Gastroesophageal sphincter (tissue), 4 donors: ENCODE results near the gene FREM2. TPM values are rescaled to one million over a fixed set of nuclear protein-coding genes. Genes with fewer than 3 reads are reported as not detected.

Experiments
- ATAC-seq: fragments of 150-250 bp; one replicate; pipeline ENCODE4 v1.9.1; 2016; ENCODE audit warnings: mild to moderate bottlenecking, moderate library complexity
- H3K27ac ChIP-seq, 4 donors: fragments of 200-600 bp; sonication (generic) in 3 of 4; 1 replicate in 3 of 4; 2 replicates in 1 of 4; pipeline ENCODE4 v1.5.1; 2016 to 2019
- H3K27me3 ChIP-seq: fragments of 200-600 bp; sonication (generic); one replicate; pipeline ENCODE4 v1.5.1; 2019
- H3K36me3 ChIP-seq, 2 donors: fragments of 200-600 bp; sonication (generic); one replicate each; pipeline ENCODE4 v1.5.1; 2019; ENCODE audit warnings: control low read depth in 1 of 2
- H3K4me1 ChIP-seq, 3 donors: fragments of 200-600 bp; sonication (generic); 1 replicate in 2 of 3; 2 replicates in 1 of 3; pipeline ENCODE4 v1.5.1; 2016 to 2019; ENCODE audit warnings: control low read depth in 2 of 3
- H3K4me3 ChIP-seq, 2 donors: fragments of 200-600 bp; sonication (generic); one replicate each; pipeline ENCODE4 v1.5.1; 2019; ENCODE audit warnings: mild to moderate bottlenecking in 1 of 2, moderate library complexity in 1 of 2
- H3K9me3 ChIP-seq, 3 donors: fragments of 200-600 bp; sonication (generic); one replicate each; pipeline ENCODE4 v1.5.1; 2017 to 2019; ENCODE audit warnings: control low read depth in 2 of 3
- CTCF ChIP-seq, 4 experiments: fragments of 200-600 bp in 2 of 4; fragments of 450-650 bp in 2 of 4; sonication (generic) in 1 of 4; IDR thresholded peaks; one replicate each; pipeline ENCODE4 v1.5.1; 2017 to 2019; ENCODE audit warnings: antibody characterized with exemption in 4 of 4, mild to moderate bottlenecking in 2 of 4, moderate library complexity in 2 of 4
- EP300 ChIP-seq: sonication (generic); formaldehyde crosslinking; IDR thresholded peaks from one replicate; pipeline ENCODE4 v1.6.1; 2017; ENCODE audit warnings: antibody characterized with exemption, mild to moderate bottlenecking
- POLR2A ChIP-seq, 2 donors: fragments of 450-650 bp; IDR thresholded peaks; one replicate each; pipeline ENCODE4 v1.6.1; 2017; ENCODE audit warnings: antibody characterized with exemption in 2 of 2, mild to moderate bottlenecking in 2 of 2, moderate library complexity in 1 of 2
- POLR2AphosphoS5 ChIP-seq: sonication (generic); formaldehyde crosslinking; IDR thresholded peaks from one replicate; pipeline ENCODE4 v1.6.1; 2017; ENCODE audit warnings: antibody characterized with exemption
- WGBS, 2 donors: methylation state at CpG; one replicate each; pipeline ENCODE4 v1.1.5; 2018; ENCODE audit warnings: low coverage in 1 of 2; 5-methylcytosine and 5-hydroxymethylcytosine counted together
- total RNA-seq, 4 donors: library from RNA; depleted of rRNA; stranded (reverse); fragments of >200 nt; gene quantifications; one replicate each; pipeline ENCODE4 v1.1.0, GENCODE V29; 2016

The FREM2 gene
- total RNA-seq, 4 donors from 2014 or later, result 0.19 to 0.40 (median 0.27) TPM; not detected in 1

DNA sequence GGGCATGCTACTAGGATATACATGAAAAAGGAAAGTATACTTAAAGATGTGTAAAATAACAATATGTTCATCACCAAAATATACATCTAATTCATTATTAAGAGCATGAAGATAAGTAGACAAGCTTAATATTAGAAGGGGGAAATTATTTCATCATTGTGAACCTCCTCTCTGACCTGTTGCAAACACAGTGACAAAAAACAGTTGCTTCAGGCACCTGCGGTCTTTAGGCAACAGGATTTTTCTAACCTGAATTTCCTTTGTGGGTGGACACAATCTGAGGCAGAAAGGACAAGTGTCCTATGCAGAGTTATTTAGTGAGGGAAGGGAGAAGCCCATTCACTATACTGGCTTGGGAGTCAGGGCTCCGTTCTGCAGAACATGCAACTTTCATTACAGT, 6.3 kb downstream of the FREM2 start:
- H3K27me3 ChIP-seq, result peaks cover 12% of the 10 kb centered on the region
- WGBS, 2 donors, result 58 to 60% methylated on average over 1 to 2 of the region's 2 CpGs
- H3K4me3 ChIP-seq, result no peak overlapping the region
- TF ChIP-seq POLR2A (IDR thresholded peaks at IDR 0.05) (no peak), POLR2AphosphoS5 (no peak), CTCF (IDR thresholded peaks at IDR 0.05) (no peak), EP300 (no peak)
- H3K27ac ChIP-seq, result no peak overlapping the region
- no peak for ATAC-seq
- H3K9me3 ChIP-seq, result no peaks in the 10 kb centered on the region
- H3K36me3 ChIP-seq, result no peaks in the 10 kb centered on the region
- H3K4me1 ChIP-seq, result no peaks in the 10 kb centered on the region

- ATAC-seq, result no peak
- Histone ChIP-seq H3K27ac (no peak overlapping the region), H3K4me3 (no peak overlapping the region), H3K9me3 (no peaks in the 10 kb centered on the region), H3K4me1 (no peaks in the 10 kb centered on the region), H3K36me3 (no peaks in the 10 kb centered on the region), H3K27me3 (peaks cover 7% of the 10 kb centered on the region)
- TF ChIP-seq CTCF (IDR thresholded peaks at IDR 0.05), result no peak
- TF ChIP-seq POLR2A (IDR thresholded peaks at IDR 0.05), result no peak
- TF ChIP-seq POLR2AphosphoS5, result no peak
- no peak for TF ChIP-seq EP300
- 63% methylated on average over 2 of the region's 2 CpGs; no CpG with 5 or more reads in 1 of the 2 donors for WGBS, 2 donors
Observed at GRCh38 chr13:38693641-38694040, 6.8 kb downstream of the FREM2 start.

- no peak overlapping the region for H3K4me3 ChIP-seq
- no peak overlapping the region for H3K27ac ChIP-seq
- H3K9me3 ChIP-seq, result no peaks in the 10 kb centered on the region
- TF ChIP-seq POLR2AphosphoS5 (no peak), POLR2A (IDR thresholded peaks at IDR 0.05) (no peak), EP300 (no peak), CTCF (IDR thresholded peaks at IDR 0.05) (no peak)
- no peaks in the 10 kb centered on the region for H3K4me1 ChIP-seq
- H3K27me3 ChIP-seq, result no peaks in the 10 kb centered on the region
- WGBS, 2 donors, result 62 to 86% methylated on average over 1 of the region's 1 CpG
- H3K36me3 ChIP-seq, result no peaks in the 10 kb centered on the region
- ATAC-seq, result no peak
Observed at GRCh38 chr13:38697197-38697596, 10.3 kb downstream of the FREM2 start.

DNA sequence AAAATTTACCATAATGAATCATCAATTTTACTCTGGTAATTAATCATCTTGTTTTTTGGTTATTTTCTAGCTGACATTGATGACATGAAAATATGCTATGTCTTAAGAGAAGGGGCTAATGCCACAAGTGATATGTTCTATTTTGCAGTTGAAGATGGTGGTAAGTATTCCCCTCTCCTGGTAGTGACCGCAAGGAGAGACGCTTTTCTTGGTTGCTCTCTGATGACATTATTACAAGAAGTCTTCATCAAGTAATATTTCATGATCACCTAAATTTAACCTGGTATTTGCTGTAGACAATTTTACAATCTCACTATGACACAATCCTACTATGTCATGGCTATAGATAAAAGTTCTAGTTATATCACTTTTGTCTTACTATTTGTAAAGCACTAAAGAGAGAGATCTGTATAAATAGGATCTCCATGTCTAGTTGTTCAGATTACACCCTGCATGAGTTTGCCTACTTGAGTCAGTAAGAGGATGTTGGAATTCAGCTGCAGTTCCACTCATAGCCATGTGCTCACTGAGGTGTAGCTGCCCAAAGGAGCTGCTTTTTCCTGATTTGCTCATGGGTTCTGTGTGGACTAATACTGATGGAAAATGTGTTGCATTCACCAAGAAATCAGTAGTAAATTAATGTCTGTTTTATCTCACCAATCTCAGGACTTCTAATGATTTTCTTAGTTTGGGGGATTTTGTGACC, 10.9 kb downstream of the FREM2 start:
- TF ChIP-seq EP300, result no peak
- no peak for TF ChIP-seq POLR2AphosphoS5
- no peak for TF ChIP-seq CTCF (IDR thresholded peaks at IDR 0.05)
- TF ChIP-seq POLR2A (IDR thresholded peaks at IDR 0.05), result no peak
- Histone ChIP-seq H3K9me3 (no peaks in the 10 kb centered on the region), H3K27ac (no peak overlapping the region), H3K27me3 (no peaks in the 10 kb centered on the region), H3K4me3 (no peak overlapping the region), H3K36me3 (no peaks in the 10 kb centered on the region), H3K4me1 (no peaks in the 10 kb centered on the region)
- 94% methylated on average over 2 of the region's 2 CpGs for WGBS, 2 donors
- no peak for ATAC-seq

DNA sequence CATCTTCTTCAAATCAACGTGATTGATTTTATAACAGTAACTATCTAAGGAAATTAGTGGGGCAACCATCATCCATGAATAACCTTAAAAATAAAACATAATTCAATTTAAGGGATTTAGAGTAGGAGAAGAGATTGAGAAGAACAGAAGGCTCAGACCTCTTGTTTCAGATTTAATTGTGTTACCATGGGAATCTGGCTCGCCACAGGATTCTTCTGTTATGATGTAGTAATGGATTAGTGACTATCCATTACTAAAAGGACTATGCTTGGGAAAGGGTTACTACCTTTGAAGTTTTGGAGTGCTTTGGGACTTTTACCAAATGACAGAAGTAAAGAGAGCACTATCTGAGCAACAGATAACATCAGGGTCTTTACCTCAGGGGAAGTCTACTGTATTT, 13.2 kb downstream of the FREM2 start:
- no peaks in the 10 kb centered on the region for H3K27me3 ChIP-seq
- no peak overlapping the region for H3K27ac ChIP-seq
- H3K4me1 ChIP-seq, result no peaks in the 10 kb centered on the region
- ATAC-seq, result no peak
- TF ChIP-seq POLR2A (IDR thresholded peaks at IDR 0.05), result no peak
- no peak for TF ChIP-seq EP300
- no peak for TF ChIP-seq CTCF (IDR thresholded peaks at IDR 0.05)
- no peak for TF ChIP-seq POLR2AphosphoS5
- WGBS, 2 donors, result 83 to 84% methylated on average over 2 of the region's 2 CpGs
- no peak overlapping the region for H3K4me3 ChIP-seq
- no peaks in the 10 kb centered on the region for H3K9me3 ChIP-seq
- no peaks in the 10 kb centered on the region for H3K36me3 ChIP-seq
